GM23338 (cell line): ENCODE measurements around the gene ANKRD11. TPM values are rescaled to one million over a fixed set of nuclear protein-coding genes. Genes with fewer than 3 reads are reported as not detected.

Experiments
- ATAC-seq: fragments of 200-7000 bp; cut with Tn5 transposase; 3 replicates; pipeline ENCODE4 v1.9.1; 2020
- DNase-seq: peaks from one replicate; pipeline ENCODE4 v3.0.0-alpha.2; 2015; ENCODE audit warnings: low spot score
- H2AFZ ChIP-seq: fragments of 200-600 bp; sonication (generic); 2 replicates; pipeline ENCODE4 v1.8.0; 2016; ENCODE audit warnings: antibody characterized with exemption, mild to moderate bottlenecking, moderate library complexity
- H3F3A ChIP-seq: fragments of 200-600 bp; sonication (generic); replicated peaks from 2 replicates; pipeline ENCODE4 v1.8.0; 2017; ENCODE audit warnings: antibody characterized with exemption, mixed run types, low read depth
- H3K27ac ChIP-seq: fragments of 200-600 bp; sonication (generic); 2 replicates; pipeline ENCODE4 v1.6.1; 2016; ENCODE audit warnings: low read depth
- H3K27me3 ChIP-seq: fragments of 200-600 bp; sonication (generic); 2 replicates; pipeline ENCODE4 v1.8.0; 2016; ENCODE audit warnings: mild to moderate bottlenecking, mixed run types, moderate library complexity; ENCODE audit not compliant: insufficient read depth
- H3K36me3 ChIP-seq: fragments of 200-600 bp; sonication (generic); 2 replicates; pipeline ENCODE4 v1.8.0; 2016; ENCODE audit warnings: mild to moderate bottlenecking; ENCODE audit not compliant: insufficient read depth
- H3K4me1 ChIP-seq: fragments of 200-600 bp; sonication (generic); 2 replicates; pipeline ENCODE4 v1.8.0; 2016; ENCODE audit warnings: mild to moderate bottlenecking, moderate library complexity; ENCODE audit not compliant: insufficient read depth
- H3K4me2 ChIP-seq: fragments of 200-600 bp; sonication (generic); 2 replicates; pipeline ENCODE4 v1.7.1; 2017; ENCODE audit warnings: mixed run types
- H3K4me3 ChIP-seq: fragments of 200-600 bp; sonication (generic); 2 replicates; pipeline ENCODE4 v1.6.1; 2016; ENCODE audit warnings: mixed run types
- H3K79me2 ChIP-seq: fragments of 200-600 bp; sonication (generic); replicated peaks from 2 replicates; pipeline ENCODE4 v1.8.0; 2017; ENCODE audit warnings: mild to moderate bottlenecking; ENCODE audit not compliant: insufficient read depth
- H3K9me2 ChIP-seq: fragments of 200-600 bp; sonication (generic); 2 replicates; pipeline ENCODE4 v1.8.0; 2017; ENCODE audit not compliant: insufficient read depth
- H4K20me1 ChIP-seq: fragments of 200-600 bp; sonication (generic); replicated peaks from 2 replicates; pipeline ENCODE4 v1.8.0; 2017; ENCODE audit warnings: mild to moderate bottlenecking; ENCODE audit not compliant: insufficient read depth
- H3K27ac Mint-ChIP-seq: 2 replicates; pipeline ENCODE4 v1.8.0; 2020; ENCODE audit warnings: inconsistent platforms, mild to moderate bottlenecking, moderate library complexity, mixed read lengths
- H3K27me3 Mint-ChIP-seq: 3 replicates; pipeline ENCODE4 v1.8.0; 2022; ENCODE audit warnings: low read depth, mild to moderate bottlenecking, moderate library complexity, mixed read lengths, inconsistent platforms; ENCODE audit not compliant: insufficient read depth, poor library complexity
- H3K36me3 Mint-ChIP-seq: 3 replicates; pipeline ENCODE4 v1.8.0; 2021; ENCODE audit warnings: low read depth, mild to moderate bottlenecking, inconsistent platforms, moderate library complexity, mixed read lengths
- H3K4me1 Mint-ChIP-seq: 3 replicates; pipeline ENCODE4 v1.8.0; 2020; ENCODE audit warnings: mild to moderate bottlenecking, inconsistent platforms, mixed read lengths
- H3K4me3 Mint-ChIP-seq: 3 replicates; pipeline ENCODE4 v1.8.0; 2021; ENCODE audit warnings: moderate library complexity, mild to moderate bottlenecking, inconsistent platforms, mixed read lengths
- H3K9me3 Mint-ChIP-seq: 3 replicates; pipeline ENCODE4 v1.8.0; 2020; ENCODE audit warnings: moderate library complexity, mild to moderate bottlenecking, inconsistent platforms, mixed read lengths
- CREB1 ChIP-seq: fragments of 250-450 bp; sonication (Bioruptor Pico); IDR thresholded peaks from 2 replicates; pipeline ENCODE4 v1.5.0; 2020; ENCODE audit warnings: low read depth, mild to moderate bottlenecking, moderate library complexity
- CTCF ChIP-seq, 2 experiments: fragments of 200-600 bp in 1 of 2; sonication (generic) in 1 of 2; conservative IDR thresholded peaks; 2 replicates each; pipeline versions ENCODE4 v1.5.1 to v1.6.1; 2016 to 2017; ENCODE audit warnings: antibody characterized with exemption in 2 of 2, low read depth in 2 of 2, mild to moderate bottlenecking in 2 of 2, moderate library complexity in 1 of 2
- ETS1 ChIP-seq: IDR thresholded peaks from 2 replicates; pipeline ENCODE4 v1.6.1; 2016; ENCODE audit warnings: antibody characterized with exemption
- EZH2phosphoT487 ChIP-seq: fragments of 200-600 bp; sonication (generic); IDR thresholded peaks from one replicate; pipeline ENCODE4 v1.8.1; 2018; ENCODE audit warnings: antibody characterized with exemption; ENCODE audit not compliant: unreplicated experiment
- JUNB ChIP-seq: IDR thresholded peaks from one replicate; pipeline ENCODE4 v1.6.1; 2016; ENCODE audit warnings: antibody characterized with exemption; ENCODE audit not compliant: unreplicated experiment
- REST ChIP-seq: IDR thresholded peaks from one replicate; pipeline ENCODE4 v1.6.1; 2018; ENCODE audit warnings: antibody characterized with exemption; ENCODE audit not compliant: unreplicated experiment
- STAT1 ChIP-seq: IDR thresholded peaks from one replicate; pipeline ENCODE4 v1.6.1; 2016; ENCODE audit warnings: antibody characterized with exemption; ENCODE audit not compliant: unreplicated experiment
- ZNF114 ChIP-seq: fragments of 250-450 bp; sonication (Bioruptor Pico); IDR thresholded peaks from 2 replicates; pipeline ENCODE4 v1.5.0; 2020; ENCODE audit warnings: mild to moderate bottlenecking, moderate library complexity
- polyA plus RNA-seq: library from polyadenylated mRNA; unstranded; fragments of >200 nt; fragmentation: Nextera tagmentation; extraction: Ambion mirVana; gene quantifications from 2 replicates; pipeline ENCODE4 v1.2.1, GENCODE V29; 2016
- total RNA-seq: library from RNA; depleted of rRNA; stranded (reverse); fragments of >200 nt; shearing (Covaris generic); gene quantifications from 2 replicates; pipeline ENCODE4 v1.2.3, GENCODE V29; 2014

The ANKRD11 gene
- total and polyA plus RNA-seq, 2 experiments from 2014 or later = 130 to 159 TPM

GRCh38 chr16:89375686-89376085 lies 114.7 kb downstream of the ANKRD11 start (continued):
- TF ChIP-seq ETS1 = no peak
- no peak for TF ChIP-seq STAT1
- TF ChIP-seq REST = no peak
- no peak for TF ChIP-seq ZNF114 (CRISPR knock-in tag)
- TF ChIP-seq CREB1 = no peak
- no peak for TF ChIP-seq EZH2phosphoT487

- H3K4me1 ChIP-seq = peaks cover 50% of the 10 kb centered on the region
- Mint-ChIP-seq H3K9me3 (no peaks in the 10 kb centered on the region; the same call in 2 of the 3 replicates), H3K27ac (no peak overlapping the region), H3K4me3 (no peak overlapping the region), H3K27me3 (peaks cover 18% of the 10 kb centered on the region), H3K36me3 (peaks cover 11% of the 10 kb centered on the region; the same call in 2 of the 3 replicates), H3K4me1 (peaks cover 80% of the 10 kb centered on the region)
- ATAC-seq (no peak), DNase-seq (no peak)
- H3K27ac ChIP-seq = peak overlapping the region; percentile 53; the same call in 1 of the 2 replicates
- no peaks in the 10 kb centered on the region for H3K9me2 ChIP-seq
- peaks cover 100% of the 10 kb centered on the region for H3K79me2 ChIP-seq
- H2AFZ ChIP-seq = no peak overlapping the region
- TF ChIP-seq JUNB (no peak), CTCF (conservative IDR thresholded peaks at IDR 0.05; ENCODE audit: low read depth in 2 of 2) (no peak)
- 0 out of 2 replicates have a peak, but pooled peaks cover 8% of the 10 kb centered on the region for H3F3A ChIP-seq
- H3K27me3 ChIP-seq = no peaks in the 10 kb centered on the region
- H3K4me2 ChIP-seq = no peak overlapping the region
- no peak overlapping the region for H3K4me3 ChIP-seq
- no peaks in the 10 kb centered on the region for H3K36me3 ChIP-seq
- peaks cover 91% of the 10 kb centered on the region for H4K20me1 ChIP-seq
These were observed 115.3 kb downstream of the ANKRD11 start for GRCh38 chr16:89375021-89375420.
